Chondrocyte (in vitro differentiated cells): ENCODE measurements around the gene BICC1. TPM values are rescaled to one million over a fixed set of nuclear protein-coding genes. Genes with fewer than 3 reads are reported as not detected.

ENCODE experiments used
- DNase-seq: peaks from one replicate; pipeline ENCODE4 v3.0.0; 2021; ENCODE audit warnings: mixed read lengths, low spot score
- H3K27ac Mint-ChIP-seq: one replicate; pipeline ENCODE4 v1.8.0; 2021; ENCODE audit warnings: mild to moderate bottlenecking, moderate library complexity, mixed read lengths; ENCODE audit not compliant: unreplicated experiment
- H3K27me3 Mint-ChIP-seq: 2 replicates; pipeline ENCODE4 v1.8.0; 2021; ENCODE audit warnings: low read depth, mixed read lengths
- H3K36me3 Mint-ChIP-seq: 2 replicates; pipeline ENCODE4 v1.8.0; 2021; ENCODE audit warnings: low read depth, mixed read lengths
- H3K4me1 Mint-ChIP-seq: 2 replicates; pipeline ENCODE4 v1.8.0; 2021; ENCODE audit warnings: low read depth, mild to moderate bottlenecking, mixed read lengths
- H3K4me3 Mint-ChIP-seq: one replicate; pipeline ENCODE4 v1.8.0; 2021; ENCODE audit warnings: mild to moderate bottlenecking, moderate library complexity, mixed read lengths; ENCODE audit not compliant: unreplicated experiment
- H3K9me3 Mint-ChIP-seq: 2 replicates; pipeline ENCODE4 v1.8.0; 2021; ENCODE audit warnings: low read depth, mixed read lengths
- total RNA-seq: library from RNA; stranded (reverse); gene quantifications from 3 replicates; pipeline ENCODE4 v1.2.1, GENCODE V29; 2021
- TF ChIP-seq, protein P1 (sequence below): fragments of 200-600 bp; sonication (generic); IDR thresholded peaks from 2 replicates; pipeline ENCODE4 v1.5.0; 2021; ENCODE audit warnings: antibody characterized with exemption, mild to moderate bottlenecking, moderate library complexity

BICC1 gene
- total RNA-seq, 1 donor from 2014 or later = 32.4 TPM

DNA sequence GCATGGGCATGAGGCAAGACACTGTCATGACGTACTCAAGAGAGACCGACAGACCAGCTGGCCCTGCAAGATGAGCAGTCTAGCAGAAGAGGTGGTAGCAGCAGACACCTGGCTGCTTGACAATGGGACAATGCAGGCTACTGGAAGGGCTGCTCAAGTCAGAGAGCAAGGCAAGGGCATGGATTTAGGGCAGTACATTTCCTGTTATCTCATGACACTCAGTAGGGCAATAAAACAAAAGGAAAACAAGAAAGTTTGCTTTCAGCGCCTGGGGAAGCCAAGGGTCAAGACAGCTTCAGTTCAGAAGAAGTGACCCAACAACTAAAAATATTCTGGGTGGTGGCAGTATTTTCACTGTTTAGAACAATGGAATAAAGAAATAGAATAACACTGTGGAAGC lies 332.0 kb downstream of the BICC1 start:
- DNase-seq = no peak
- Mint-ChIP-seq H3K9me3 (peaks cover 4% of the 10 kb centered on the region), H3K27me3 (no peaks in the 10 kb centered on the region), H3K36me3 (no peaks in the 10 kb centered on the region), H3K4me1 (no peaks in the 10 kb centered on the region), H3K27ac (no peak overlapping the region), H3K4me3 (no peak overlapping the region)
- TF ChIP-seq, protein P1, sequence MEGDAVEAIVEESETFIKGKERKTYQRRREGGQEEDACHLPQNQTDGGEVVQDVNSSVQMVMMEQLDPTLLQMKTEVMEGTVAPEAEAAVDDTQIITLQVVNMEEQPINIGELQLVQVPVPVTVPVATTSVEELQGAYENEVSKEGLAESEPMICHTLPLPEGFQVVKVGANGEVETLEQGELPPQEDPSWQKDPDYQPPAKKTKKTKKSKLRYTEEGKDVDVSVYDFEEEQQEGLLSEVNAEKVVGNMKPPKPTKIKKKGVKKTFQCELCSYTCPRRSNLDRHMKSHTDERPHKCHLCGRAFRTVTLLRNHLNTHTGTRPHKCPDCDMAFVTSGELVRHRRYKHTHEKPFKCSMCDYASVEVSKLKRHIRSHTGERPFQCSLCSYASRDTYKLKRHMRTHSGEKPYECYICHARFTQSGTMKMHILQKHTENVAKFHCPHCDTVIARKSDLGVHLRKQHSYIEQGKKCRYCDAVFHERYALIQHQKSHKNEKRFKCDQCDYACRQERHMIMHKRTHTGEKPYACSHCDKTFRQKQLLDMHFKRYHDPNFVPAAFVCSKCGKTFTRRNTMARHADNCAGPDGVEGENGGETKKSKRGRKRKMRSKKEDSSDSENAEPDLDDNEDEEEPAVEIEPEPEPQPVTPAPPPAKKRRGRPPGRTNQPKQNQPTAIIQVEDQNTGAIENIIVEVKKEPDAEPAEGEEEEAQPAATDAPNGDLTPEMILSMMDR = no peak

DNA sequence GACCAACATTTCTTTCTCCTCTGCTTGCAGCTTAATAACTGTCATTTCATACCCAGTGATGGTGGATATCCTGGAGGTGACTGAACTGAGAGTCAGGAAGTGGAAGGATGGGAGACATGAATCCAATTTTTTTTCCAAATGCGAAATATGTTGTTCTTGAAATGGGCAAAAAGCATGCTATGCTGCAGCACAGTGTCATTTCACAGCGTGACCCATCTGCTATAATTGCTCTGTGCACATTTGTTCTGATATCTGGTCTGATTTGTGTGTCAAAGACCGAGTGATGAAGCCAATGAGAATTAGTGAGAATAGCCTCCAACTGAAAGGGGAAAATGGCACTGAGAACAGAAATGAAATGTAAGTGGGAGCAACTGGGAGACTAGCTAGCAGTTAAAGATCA lies 334.2 kb downstream of the BICC1 start:
- H3K27ac Mint-ChIP-seq = no peak overlapping the region
- H3K9me3 Mint-ChIP-seq = peaks cover 2% of the 10 kb centered on the region
- no peak for DNase-seq
- TF ChIP-seq, protein P1 = no peak
- no peaks in the 10 kb centered on the region for H3K36me3 Mint-ChIP-seq
- H3K4me1 Mint-ChIP-seq = no peaks in the 10 kb centered on the region
- H3K4me3 Mint-ChIP-seq = no peak overlapping the region
- H3K27me3 Mint-ChIP-seq = no peaks in the 10 kb centered on the region

DNA sequence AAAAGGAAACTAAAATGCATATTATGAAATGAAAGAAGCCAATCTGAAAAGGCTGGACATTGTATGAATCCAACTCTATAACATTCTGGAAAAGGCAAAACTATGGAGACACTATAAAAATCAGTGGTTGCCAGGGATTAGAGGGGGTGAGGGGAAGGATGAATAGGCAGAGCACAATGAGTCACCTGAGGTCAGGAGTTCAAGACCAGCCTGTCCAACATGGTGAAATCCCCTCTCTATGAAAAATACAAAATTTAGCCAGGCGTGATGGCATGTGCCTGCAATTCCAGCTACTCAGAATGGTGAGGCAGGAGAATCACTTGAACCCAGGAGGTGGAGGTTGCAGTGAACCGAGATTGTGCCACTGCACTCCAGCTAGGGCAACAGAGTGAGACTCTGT lies 338.9 kb downstream of the BICC1 start:
- peaks cover 31% of the 10 kb centered on the region for H3K4me1 Mint-ChIP-seq
- peaks cover 2% of the 10 kb centered on the region for H3K9me3 Mint-ChIP-seq
- TF ChIP-seq, protein P1 = no peak
- no peak overlapping the region for H3K4me3 Mint-ChIP-seq
- DNase-seq = no peak
- H3K27me3 Mint-ChIP-seq = no peaks in the 10 kb centered on the region
- H3K27ac Mint-ChIP-seq = no peak overlapping the region
- H3K36me3 Mint-ChIP-seq = no peaks in the 10 kb centered on the region

DNA sequence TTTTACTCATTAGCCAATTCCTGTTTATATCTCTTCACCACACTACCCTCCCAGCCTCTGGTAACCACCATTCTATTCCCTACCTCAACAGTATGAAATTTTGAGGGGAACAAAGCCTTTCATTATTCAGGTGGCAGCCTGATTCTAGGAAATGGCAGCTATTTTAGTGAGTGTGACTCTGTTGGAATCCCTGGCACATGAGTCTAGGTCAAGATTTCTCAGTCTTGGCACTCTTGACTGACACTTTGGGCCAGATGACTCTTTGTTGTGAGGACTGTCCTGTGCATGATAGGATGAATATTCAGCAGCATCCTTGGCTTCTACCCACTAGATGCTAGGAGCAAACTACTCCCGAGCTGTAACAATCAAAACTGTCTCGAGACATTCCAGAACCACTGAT lies 341.0 kb downstream of the BICC1 start:
- no peak for DNase-seq
- Mint-ChIP-seq H3K27me3 (no peaks in the 10 kb centered on the region), H3K9me3 (peaks cover 7% of the 10 kb centered on the region), H3K4me3 (no peak overlapping the region), H3K4me1 (peaks cover 48% of the 10 kb centered on the region), H3K36me3 (peaks cover 5% of the 10 kb centered on the region), H3K27ac (no peak overlapping the region)
- TF ChIP-seq, protein P1 = no peak

DNA sequence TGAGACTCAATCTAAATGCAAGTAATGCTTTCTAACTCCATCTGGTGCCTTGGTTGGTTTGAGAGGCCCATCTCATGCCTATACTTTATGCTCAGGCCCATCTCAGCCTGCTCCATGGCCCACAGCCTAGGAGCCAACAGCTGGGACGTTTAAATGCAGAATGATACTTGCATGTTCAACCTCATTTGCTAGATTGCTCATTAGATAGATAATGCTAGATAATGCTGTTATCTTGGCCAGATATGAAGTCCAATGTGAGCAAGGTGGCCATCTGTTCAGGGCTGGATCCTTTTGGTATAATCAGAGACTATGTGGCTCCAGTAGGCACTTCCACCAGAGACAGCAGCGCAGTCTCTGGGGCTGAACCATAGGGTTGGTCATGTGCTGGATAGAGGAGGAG lies 342.1 kb downstream of the BICC1 start:
- Mint-ChIP-seq H3K27me3 (no peaks in the 10 kb centered on the region), H3K9me3 (peaks cover 11% of the 10 kb centered on the region), H3K4me3 (no peak overlapping the region), H3K4me1 (peaks cover 57% of the 10 kb centered on the region), H3K36me3 (peaks cover 8% of the 10 kb centered on the region), H3K27ac (peak overlapping the region; percentile 99)
- no peak for DNase-seq
- TF ChIP-seq, protein P1 = no peak
